ENCODE data around the gene TDRD12. TPM values are rescaled to one million over a fixed set of nuclear protein-coding genes. Genes with fewer than 3 reads are reported as not detected.
"Not testable (repeated sequence)": the region's sequence is repeated elsewhere in the genome, so short reads cannot be mapped to it uniquely, and the experiment has no call there.

The TDRD12 gene
- total RNA-seq, 5 donors from 2014 or later (not counting 1 experiment from before 2014, with no cell fraction given) = 0.36 to 1.0 (median 0.63) TPM

DNA sequence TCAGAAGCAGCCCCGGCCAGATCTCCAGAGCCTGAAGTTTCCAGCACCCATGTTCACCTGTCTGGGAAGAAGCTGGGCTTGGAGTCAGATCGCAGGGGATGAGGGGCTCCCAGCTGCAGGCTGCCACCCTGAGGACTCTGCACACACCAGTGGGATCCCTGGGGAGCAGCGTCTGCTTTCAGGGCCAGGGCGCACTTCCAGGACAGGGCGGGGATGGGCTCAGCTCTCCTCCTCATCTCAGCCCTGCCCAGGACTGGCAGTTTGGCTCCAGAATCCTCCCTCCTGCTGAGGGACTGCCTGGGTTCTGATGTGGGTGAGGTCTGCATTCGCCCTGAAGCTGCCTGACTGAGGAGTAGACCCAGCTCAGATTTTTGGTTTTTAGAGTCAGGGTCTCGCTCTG lies 146.5 kb downstream of the TDRD12 start:
- Mint-ChIP-seq H3K9me3 (no peaks in the 10 kb centered on the region), H3K4me1 (no peaks in the 10 kb centered on the region), H3K4me3 (no peak overlapping the region), H3K27ac (no peak overlapping the region), H3K27me3 (no peaks in the 10 kb centered on the region), H3K36me3 (no peaks in the 10 kb centered on the region)
- no peak for DNase-seq
- no peak for ATAC-seq (replicated peaks in 1 of 4)
- Histone ChIP-seq H3K4me3 (ENCODE audit: control insufficient read depth in 1 of 2, extremely low read depth in 1 of 2, low read length in 1 of 2) (no peak overlapping the region), H3K27me3 (replicated peaks in 1 of 2; ENCODE audit: control insufficient read depth in 2 of 2, extremely low read depth in 1 of 2, insufficient read depth in 2 of 2, low read length in 1 of 2) (peaks cover 0 to 4% of the 10 kb centered on the region in 2 experiments), H3K9me3 (no peaks in the 10 kb centered on the region), H3K27ac (ENCODE audit: low read length) (no peak overlapping the region), H3K36me3 (ENCODE audit: control insufficient read depth in 2 of 2, extremely low read depth in 1 of 2, insufficient read depth in 1 of 2, low read length in 1 of 2) (no peaks in the 10 kb centered on the region), H3K4me1 (ENCODE audit: control insufficient read depth in 1 of 2, extremely low read depth in 1 of 2, insufficient read depth in 2 of 2, low read length in 2 of 2) (no peaks in the 10 kb centered on the region)
- POLR2A ChIA-PET = no interaction called here
- CTCF ChIA-PET = no interaction called here
- WGBS (ENCODE audit: insufficient coverage) = 90% methylated on average over 2 of the region's 7 CpGs

DNA sequence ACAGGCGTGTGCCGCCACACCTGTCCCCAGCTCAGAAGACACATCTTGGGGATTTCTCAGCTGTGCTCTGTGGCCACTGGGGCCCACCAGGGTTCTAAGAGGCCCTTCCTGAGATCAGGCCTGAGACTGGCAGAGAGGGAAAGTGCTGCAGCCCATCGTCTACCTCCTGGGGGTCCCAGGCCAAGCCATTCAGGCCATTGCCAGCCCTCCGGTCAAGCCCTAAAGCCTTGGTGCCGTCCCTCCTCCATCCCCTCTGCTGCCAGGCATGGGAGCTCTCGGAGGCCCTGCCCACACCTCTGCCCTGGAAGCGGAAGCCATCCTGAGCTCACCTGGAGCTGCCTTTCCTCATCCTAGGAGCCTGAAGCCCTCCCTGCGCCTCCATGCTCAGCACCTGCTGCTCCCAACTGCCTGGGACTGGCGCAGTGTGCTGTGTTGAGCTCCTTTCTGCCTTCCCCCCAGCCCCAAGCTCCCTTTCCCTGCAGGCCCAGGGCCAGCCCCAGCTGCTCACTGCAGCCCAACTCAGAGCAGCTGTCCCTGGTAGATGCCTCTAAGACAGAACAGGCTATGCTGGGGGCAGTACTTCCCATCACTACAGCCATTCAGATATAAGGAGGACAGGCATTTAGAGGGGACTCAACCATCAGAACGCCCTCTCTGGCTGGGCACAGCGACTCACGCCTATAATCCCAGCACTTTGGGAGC lies 147.1 kb downstream of the TDRD12 start:
- H3K9me3 ChIP-seq = no peaks in the 10 kb centered on the region
- DNase-seq (no peak), ATAC-seq (replicated peaks in 1 of 4) (no peak)
- Mint-ChIP-seq H3K4me1 (no peaks in the 10 kb centered on the region), H3K36me3 (no peaks in the 10 kb centered on the region), H3K27me3 (no peaks in the 10 kb centered on the region), H3K9me3 (no peaks in the 10 kb centered on the region), H3K27ac (no peak overlapping the region), H3K4me3 (no peak overlapping the region)
- POLR2A ChIA-PET = no interaction called here
- CTCF ChIA-PET = no interaction called here
- H3K36me3 ChIP-seq (ENCODE audit: control insufficient read depth in 2 of 2, extremely low read depth in 1 of 2, insufficient read depth in 1 of 2, low read length in 1 of 2) = no peaks in the 10 kb centered on the region
- no peak overlapping the region for H3K4me3 ChIP-seq (ENCODE audit: control insufficient read depth in 1 of 2, extremely low read depth in 1 of 2, low read length in 1 of 2)
- H3K27ac ChIP-seq (ENCODE audit: low read length) = no peak overlapping the region
- no peaks in the 10 kb centered on the region for H3K4me1 ChIP-seq (ENCODE audit: control insufficient read depth in 1 of 2, extremely low read depth in 1 of 2, insufficient read depth in 2 of 2, low read length in 2 of 2)
- 87% methylated on average over 12 of the region's 12 CpGs for whole genome bisulfite sequencing (ENCODE audit: insufficient coverage)
- peaks cover 0 to 4% of the 10 kb centered on the region in 2 experiments for H3K27me3 ChIP-seq (replicated peaks in 1 of 2; ENCODE audit: control insufficient read depth in 2 of 2, extremely low read depth in 1 of 2, insufficient read depth in 2 of 2, low read length in 1 of 2)

DNA sequence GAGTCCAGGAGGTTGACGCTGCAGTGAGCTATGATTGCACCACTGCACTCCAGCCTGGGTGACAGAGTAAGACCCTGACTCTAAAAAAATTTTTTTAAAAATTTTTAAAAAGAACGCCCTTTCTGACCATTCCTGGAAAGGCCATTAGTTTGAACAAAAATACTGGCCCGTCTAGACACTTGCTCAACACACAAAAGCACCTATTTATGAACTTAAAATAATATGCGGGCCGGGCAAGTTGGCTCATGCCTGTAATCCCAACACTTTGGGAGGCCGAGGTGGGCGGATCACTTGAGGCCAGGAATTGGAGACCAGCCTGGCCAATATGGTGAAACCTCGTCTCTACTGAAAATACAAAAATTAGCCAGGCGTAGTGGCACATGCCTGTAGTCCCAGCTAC lies 147.9 kb downstream of the TDRD12 start:
- CTCF ChIA-PET; DNase-seq; POLR2A ChIA-PET; H3K36me3 ChIP-seq (ENCODE audit: control insufficient read depth in 2 of 2, extremely low read depth in 1 of 2, insufficient read depth in 1 of 2, low read length in 1 of 2); H3K27me3 ChIP-seq (replicated peaks in 1 of 2; ENCODE audit: control insufficient read depth in 2 of 2, extremely low read depth in 1 of 2, insufficient read depth in 2 of 2, low read length in 1 of 2); H3K4me1 Mint-ChIP-seq; H3K27ac ChIP-seq (ENCODE audit: low read length); H3K36me3 Mint-ChIP-seq; H3K27ac Mint-ChIP-seq; H3K9me3 ChIP-seq; H3K4me1 ChIP-seq (ENCODE audit: control insufficient read depth in 1 of 2, extremely low read depth in 1 of 2, insufficient read depth in 2 of 2, low read length in 2 of 2); H3K27me3 Mint-ChIP-seq; ATAC-seq (replicated peaks in 1 of 4); H3K4me3 Mint-ChIP-seq; H3K9me3 Mint-ChIP-seq; H3K4me3 ChIP-seq (ENCODE audit: control insufficient read depth in 1 of 2, extremely low read depth in 1 of 2, low read length in 1 of 2): not testable (repeated sequence)
- 91% methylated on average over 4 of the region's 9 CpGs for WGBS (ENCODE audit: insufficient coverage)

DNA sequence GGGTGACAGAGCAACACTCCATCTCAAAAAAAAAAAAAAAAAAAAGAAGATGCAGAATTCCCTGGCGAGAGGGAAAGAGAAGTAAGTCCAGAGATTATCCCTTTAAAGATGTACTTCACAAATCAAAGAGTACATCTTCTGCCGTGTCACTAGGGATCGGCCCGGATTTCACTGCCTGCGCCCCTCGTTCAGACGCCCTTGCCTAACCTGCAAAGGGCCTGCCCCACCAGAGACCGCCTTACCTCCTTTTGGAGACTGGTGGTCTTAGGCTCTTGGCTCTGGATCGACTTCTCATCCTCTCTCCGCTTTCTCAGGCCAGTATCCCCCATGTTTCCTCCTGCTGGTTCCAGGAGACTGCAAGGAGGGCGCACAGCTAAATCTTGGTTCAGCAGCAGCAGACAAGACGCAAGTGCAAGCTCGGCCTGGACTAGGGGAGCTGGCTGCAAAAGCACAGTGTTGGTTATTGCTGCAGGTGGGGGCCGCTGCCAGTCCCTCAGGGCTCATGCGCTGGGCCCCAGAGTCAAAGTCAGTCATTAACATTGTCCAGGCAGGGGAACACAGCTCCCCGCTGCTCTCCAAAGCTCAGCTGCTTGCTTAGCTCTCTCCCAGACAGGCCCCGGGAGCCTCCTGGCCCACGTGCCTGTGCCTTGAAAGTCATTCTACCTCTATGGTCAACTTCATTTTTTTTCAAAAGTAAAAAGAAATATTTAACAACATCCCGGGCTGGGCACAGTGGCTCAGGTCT lies 148.8 kb downstream of the TDRD12 start:
- POLR2A ChIA-PET = no interaction called here
- Histone ChIP-seq H3K9me3 (no peaks in the 10 kb centered on the region), H3K27me3 (replicated peaks in 1 of 2; ENCODE audit: control insufficient read depth in 2 of 2, extremely low read depth in 1 of 2, insufficient read depth in 2 of 2, low read length in 1 of 2) (peaks cover 0 to 4% of the 10 kb centered on the region in 2 experiments), H3K36me3 (ENCODE audit: control insufficient read depth in 2 of 2, extremely low read depth in 1 of 2, insufficient read depth in 1 of 2, low read length in 1 of 2) (no peaks in the 10 kb centered on the region), H3K27ac (ENCODE audit: low read length) (no peak overlapping the region), H3K4me3 (ENCODE audit: control insufficient read depth in 1 of 2, extremely low read depth in 1 of 2, low read length in 1 of 2) (no peak overlapping the region), H3K4me1 (ENCODE audit: control insufficient read depth in 1 of 2, extremely low read depth in 1 of 2, insufficient read depth in 2 of 2, low read length in 2 of 2) (no peaks in the 10 kb centered on the region)
- CTCF ChIA-PET = interaction anchor here in 1 of 2 donors (0.6 kb wide), 1 partner anchor 48 kb away, joined by 3 read pairs; no protein-coding TSS in a partner anchor
- no peak overlapping the region for H3K4me3 Mint-ChIP-seq
- no peak overlapping the region for H3K27ac Mint-ChIP-seq
- ATAC-seq (replicated peaks in 1 of 4) (no peak), DNase-seq (no peak)
- WGBS (ENCODE audit: insufficient coverage) = 93% methylated on average over 13 of the region's 19 CpGs
- H3K36me3 Mint-ChIP-seq = no peaks in the 10 kb centered on the region
- H3K4me1 Mint-ChIP-seq = no peaks in the 10 kb centered on the region
- H3K9me3 Mint-ChIP-seq = no peaks in the 10 kb centered on the region
- no peaks in the 10 kb centered on the region for H3K27me3 Mint-ChIP-seq

DNA sequence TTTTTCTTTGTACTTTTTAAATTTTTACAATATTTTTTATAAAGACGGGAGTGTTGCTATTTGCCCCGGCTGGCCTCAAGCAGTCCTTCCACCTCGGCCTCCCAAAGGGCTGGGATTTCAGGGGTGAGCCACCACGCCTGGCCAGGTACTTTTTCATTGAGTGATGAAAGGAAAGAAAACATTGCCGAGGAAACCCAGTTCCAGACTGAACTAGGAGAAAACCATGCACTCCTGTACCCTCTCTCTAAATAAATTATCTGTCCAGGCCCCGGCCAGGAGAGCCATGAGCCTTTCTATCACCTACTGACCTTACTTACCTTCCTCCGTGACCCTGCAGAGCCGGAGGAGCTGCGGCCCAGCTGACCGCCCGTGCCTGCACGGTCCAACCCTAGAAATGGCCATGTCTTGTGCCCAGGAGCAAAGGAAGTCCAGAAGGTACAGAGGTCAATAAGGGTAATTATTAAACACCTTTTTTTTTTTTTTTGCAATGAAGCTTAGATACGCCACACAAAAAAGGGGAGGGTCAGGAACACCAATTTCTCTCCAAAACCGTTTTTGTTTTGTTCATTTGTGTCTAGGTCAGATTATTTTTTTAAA lies 149.9 kb downstream of the TDRD12 start, which contains the start of gene SLC7A9:
TSS of gene SLC7A9 (minus strand) at position 399 of the 597 bp plus-strand sequence. CDS start 1,233 bp downstream, outside the sequence.
- no peaks in the 10 kb centered on the region for H3K27me3 Mint-ChIP-seq
- Histone ChIP-seq H3K4me1 (ENCODE audit: control insufficient read depth in 1 of 2, extremely low read depth in 1 of 2, insufficient read depth in 2 of 2, low read length in 2 of 2) (no peaks in the 10 kb centered on the region), H3K27ac (ENCODE audit: low read length) (no peak within 1 kb of the TSS), H3K27me3 (replicated peaks in 1 of 2; ENCODE audit: control insufficient read depth in 2 of 2, extremely low read depth in 1 of 2, insufficient read depth in 2 of 2, low read length in 1 of 2) (peaks cover 0 to 4% of the 10 kb centered on the region in 2 experiments), H3K9me3 (no peaks in the 10 kb centered on the region), H3K4me3 (ENCODE audit: control insufficient read depth in 1 of 2, extremely low read depth in 1 of 2, low read length in 1 of 2) (no peak within 1 kb of the TSS), H3K36me3 (ENCODE audit: control insufficient read depth in 2 of 2, extremely low read depth in 1 of 2, insufficient read depth in 1 of 2, low read length in 1 of 2) (no peaks in the 10 kb centered on the region)
- ATAC-seq (replicated peaks in 1 of 4) (no peak), DNase-seq (no peak)
- H3K27ac Mint-ChIP-seq = no peak within 1 kb of the TSS
- WGBS (ENCODE audit: insufficient coverage) = 86% methylated on average over 1 of the region's 14 CpGs
- no peaks in the 10 kb centered on the region for H3K9me3 Mint-ChIP-seq
- H3K4me1 Mint-ChIP-seq = no peaks in the 10 kb centered on the region
- ChIA-PET CTCF (no interaction called here), POLR2A (no interaction called here)
- no peak within 1 kb of the TSS for H3K4me3 Mint-ChIP-seq
- H3K36me3 Mint-ChIP-seq = no peaks in the 10 kb centered on the region

DNA sequence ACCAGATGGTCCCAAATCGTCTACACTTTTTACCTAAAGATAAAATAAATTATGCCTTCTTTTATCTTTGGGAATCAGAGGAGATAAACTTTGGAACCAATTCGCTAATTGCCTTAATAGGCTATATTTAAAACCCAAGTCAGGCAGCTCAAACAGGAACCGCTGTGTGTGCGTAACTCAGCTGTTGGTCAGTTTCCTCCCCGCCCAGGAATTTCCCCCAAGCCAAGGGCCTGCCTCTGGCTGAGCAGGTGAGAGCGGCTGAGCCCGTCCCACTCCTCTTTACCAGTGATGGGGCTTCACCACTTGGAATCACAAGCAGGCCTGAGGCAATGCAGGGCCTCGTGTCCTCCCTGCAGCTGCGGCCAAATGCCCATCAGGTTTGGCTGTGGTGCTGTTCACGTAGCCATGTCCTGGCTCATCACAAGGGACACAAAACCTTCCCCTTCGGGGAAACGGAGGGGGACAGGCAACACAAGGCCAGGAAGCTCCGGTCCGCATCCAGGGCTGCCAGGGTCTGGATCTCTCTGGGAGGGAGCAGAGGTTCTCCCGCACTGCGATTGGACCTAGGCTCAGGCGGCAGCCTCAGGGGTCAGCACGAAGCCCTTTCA lies 150.5 kb downstream of the TDRD12 start:
- DNase-seq = no peak
- H3K36me3 Mint-ChIP-seq = no peaks in the 10 kb centered on the region
- H3K4me1 ChIP-seq (ENCODE audit: control insufficient read depth in 1 of 2, extremely low read depth in 1 of 2, insufficient read depth in 2 of 2, low read length in 2 of 2) = no peaks in the 10 kb centered on the region
- no peaks in the 10 kb centered on the region for H3K27me3 Mint-ChIP-seq
- no peak overlapping the region for H3K27ac ChIP-seq (ENCODE audit: low read length)
- ChIA-PET POLR2A (no interaction called here), CTCF (no interaction called here)
- peaks cover 0 to 4% of the 10 kb centered on the region in 2 experiments for H3K27me3 ChIP-seq (replicated peaks in 1 of 2; ENCODE audit: control insufficient read depth in 2 of 2, extremely low read depth in 1 of 2, insufficient read depth in 2 of 2, low read length in 1 of 2)
- no peaks in the 10 kb centered on the region for H3K4me1 Mint-ChIP-seq
- no peak overlapping the region for H3K4me3 ChIP-seq (ENCODE audit: control insufficient read depth in 1 of 2, extremely low read depth in 1 of 2, low read length in 1 of 2)
- no peaks in the 10 kb centered on the region for H3K9me3 Mint-ChIP-seq
- no peaks in the 10 kb centered on the region for H3K9me3 ChIP-seq
- H3K36me3 ChIP-seq (ENCODE audit: control insufficient read depth in 2 of 2, extremely low read depth in 1 of 2, insufficient read depth in 1 of 2, low read length in 1 of 2) = no peaks in the 10 kb centered on the region
- WGBS (ENCODE audit: insufficient coverage) = 82% methylated on average over 16 of the region's 18 CpGs
- no peak overlapping the region for H3K27ac Mint-ChIP-seq
- no peak for ATAC-seq (replicated peaks in 1 of 4)
- H3K4me3 Mint-ChIP-seq = no peak overlapping the region

Data from T-cell (primary cell).